Thyroid gland (tissue), 4 donors: ENCODE measurements around the gene NXPH1. TPM values are rescaled to one million over a fixed set of nuclear protein-coding genes. Genes with fewer than 3 reads are reported as not detected.
A peak's percentile ranks its signal among the peaks of the same experiment; 100 is the strongest.

Experiments
- DNase-seq, 2 donors: peaks; one replicate each; pipeline ENCODE4 v3.0.0-alpha.2; 2019
- H3K27ac ChIP-seq, 3 donors: fragments of 200-600 bp; sonication (generic); 1 replicate in 2 of 3; 2 replicates in 1 of 3; pipeline ENCODE4 v1.5.1; 2016 to 2019; ENCODE audit warnings: mild to moderate bottlenecking in 1 of 3, moderate library complexity in 1 of 3
- H3K27me3 ChIP-seq: fragments of 200-600 bp; sonication (generic); one replicate; pipeline ENCODE4 v1.5.1; 2019
- H3K36me3 ChIP-seq, 2 donors: fragments of 200-600 bp; sonication (generic); one replicate each; pipeline ENCODE4 v1.5.1; 2016 to 2019
- H3K4me1 ChIP-seq, 2 donors: fragments of 200-600 bp; sonication (generic); one replicate each; pipeline ENCODE4 v1.5.1; 2017 to 2019
- H3K4me3 ChIP-seq, 3 donors: fragments of 200-600 bp; sonication (generic); replicated peaks in 1 of 3; 1 replicate in 2 of 3; 2 replicates in 1 of 3; pipeline ENCODE4 v1.5.1; 2016; ENCODE audit warnings: mild to moderate bottlenecking in 1 of 3
- H3K9me3 ChIP-seq: fragments of 200-600 bp; sonication (generic); one replicate; pipeline ENCODE4 v1.5.1; 2017
- POLR2A ChIP-seq, 2 donors: fragments of 450-650 bp; IDR thresholded peaks; one replicate each; pipeline ENCODE4 v1.6.1; 2017; ENCODE audit warnings: antibody characterized with exemption in 2 of 2, mild to moderate bottlenecking in 2 of 2, moderate library complexity in 1 of 2
- WGBS, 2 donors: methylation state at CpG; one replicate each; pipeline ENCODE4 v1.1.5; 2017; 5-methylcytosine and 5-hydroxymethylcytosine counted together
- intact Hi-C: fragments of 100-400 bp; cut with DNase I; formaldehyde crosslinking; loops from one replicate; pipeline ENCODE4 v1.15.1; 2023
- total RNA-seq, 4 donors: library from RNA; depleted of rRNA; stranded (reverse); fragments of >200 nt; gene quantifications; one replicate each; pipeline ENCODE4 v1.2.3, GENCODE V29; 2016
- TF ChIP-seq, protein P1 (sequence below), 6 experiments: fragments of 200-600 bp in 3 of 6; fragments of 450-650 bp in 3 of 6; sonication (generic) in 3 of 6; IDR thresholded peaks; one replicate each; pipeline ENCODE4 v1.5.1; 2016 to 2019; ENCODE audit warnings: antibody characterized with exemption in 6 of 6, mild to moderate bottlenecking in 2 of 6, inconsistent platforms in 1 of 6, moderate library complexity in 1 of 6

NXPH1 gene
- total RNA-seq, 4 donors from 2014 or later = not detected

DNA sequence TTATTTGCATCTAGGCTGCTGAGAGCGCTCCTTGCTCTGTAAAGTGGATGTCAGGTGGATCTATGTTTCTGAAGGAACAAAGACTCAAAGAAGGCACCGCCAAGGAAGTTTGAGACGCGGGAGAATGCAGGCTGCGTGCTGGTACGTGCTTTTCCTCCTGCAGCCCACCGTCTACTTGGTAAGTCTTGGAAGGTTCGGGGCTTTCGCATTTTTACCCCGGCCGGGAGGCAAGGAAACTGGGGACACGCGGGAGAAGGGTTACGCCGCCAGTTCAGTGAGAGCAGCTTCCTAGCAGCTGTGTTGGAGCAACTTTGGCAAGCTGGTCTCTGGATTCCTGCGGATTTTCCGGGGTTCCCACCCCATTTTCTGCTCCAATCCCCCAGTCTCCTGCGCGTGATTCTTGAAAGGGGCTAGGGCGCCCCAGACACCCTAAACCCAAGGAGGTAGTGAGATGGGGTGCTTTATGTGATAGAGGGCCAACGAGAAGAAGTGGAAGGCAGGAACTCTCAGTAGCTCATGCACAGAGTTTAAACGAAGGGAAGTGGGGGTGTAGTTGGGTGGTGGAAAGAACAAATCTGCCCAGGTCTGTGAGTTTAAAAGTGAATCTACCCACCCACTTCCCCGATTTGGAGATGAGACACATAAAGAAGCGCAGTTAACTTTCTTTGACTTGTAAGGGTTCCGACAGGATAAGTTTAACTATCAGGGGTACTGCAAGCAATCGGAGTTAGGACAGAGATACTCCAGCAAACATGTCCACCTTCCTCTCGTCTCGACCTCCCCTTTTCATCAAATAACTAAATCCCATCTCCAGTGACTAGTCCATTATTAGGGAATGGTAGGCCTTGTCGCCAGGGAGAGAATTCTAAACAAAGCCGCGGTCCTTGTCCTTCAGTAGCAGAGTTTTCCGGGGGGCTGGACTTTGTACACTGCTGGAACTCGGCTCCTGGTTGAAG lies 2.5 kb downstream of the NXPH1 start:
- H3K27ac ChIP-seq = no peak overlapping the region
- WGBS, 2 donors = 7 to 11% methylated on average over 25 to 33 of the region's 33 CpGs
- intact Hi-C loops = no loop called here
- peaks cover 0 to 5% of the 10 kb centered on the region in 2 donors for H3K4me1 ChIP-seq
- no peaks in the 10 kb centered on the region for H3K9me3 ChIP-seq
- H3K4me3 ChIP-seq = no peak overlapping the region
- no peaks in the 10 kb centered on the region for H3K36me3 ChIP-seq
- peaks cover 33% of the 10 kb centered on the region for H3K27me3 ChIP-seq
- no peak for DNase-seq
- no peak for TF ChIP-seq POLR2A (IDR thresholded peaks at IDR 0.05)
- TF ChIP-seq, protein P1, sequence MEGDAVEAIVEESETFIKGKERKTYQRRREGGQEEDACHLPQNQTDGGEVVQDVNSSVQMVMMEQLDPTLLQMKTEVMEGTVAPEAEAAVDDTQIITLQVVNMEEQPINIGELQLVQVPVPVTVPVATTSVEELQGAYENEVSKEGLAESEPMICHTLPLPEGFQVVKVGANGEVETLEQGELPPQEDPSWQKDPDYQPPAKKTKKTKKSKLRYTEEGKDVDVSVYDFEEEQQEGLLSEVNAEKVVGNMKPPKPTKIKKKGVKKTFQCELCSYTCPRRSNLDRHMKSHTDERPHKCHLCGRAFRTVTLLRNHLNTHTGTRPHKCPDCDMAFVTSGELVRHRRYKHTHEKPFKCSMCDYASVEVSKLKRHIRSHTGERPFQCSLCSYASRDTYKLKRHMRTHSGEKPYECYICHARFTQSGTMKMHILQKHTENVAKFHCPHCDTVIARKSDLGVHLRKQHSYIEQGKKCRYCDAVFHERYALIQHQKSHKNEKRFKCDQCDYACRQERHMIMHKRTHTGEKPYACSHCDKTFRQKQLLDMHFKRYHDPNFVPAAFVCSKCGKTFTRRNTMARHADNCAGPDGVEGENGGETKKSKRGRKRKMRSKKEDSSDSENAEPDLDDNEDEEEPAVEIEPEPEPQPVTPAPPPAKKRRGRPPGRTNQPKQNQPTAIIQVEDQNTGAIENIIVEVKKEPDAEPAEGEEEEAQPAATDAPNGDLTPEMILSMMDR (IDR thresholded peaks at IDR 0.05) = no peak

DNA sequence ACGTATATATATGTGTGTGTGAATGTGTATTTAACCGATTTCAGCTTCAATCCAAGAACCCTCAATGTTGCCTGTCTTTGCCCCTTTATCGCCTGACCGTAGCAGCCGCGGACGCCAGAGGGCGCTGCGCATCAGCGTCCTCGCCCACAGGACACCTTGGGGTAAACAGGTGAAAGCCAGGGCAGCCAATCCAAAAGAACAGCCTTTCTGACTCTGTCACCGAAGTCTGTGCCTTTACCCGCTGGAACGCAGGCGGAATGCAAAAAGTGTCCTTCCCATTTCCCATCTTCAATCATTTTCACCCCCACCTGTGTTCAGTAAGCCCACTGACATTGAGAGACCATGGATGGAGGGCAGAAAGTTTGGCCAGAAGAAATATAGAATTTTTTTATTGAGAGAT lies 3.6 kb downstream of the NXPH1 start:
- DNase-seq = peak; percentile 37 to 39
- H3K9me3 ChIP-seq = no peaks in the 10 kb centered on the region
- TF ChIP-seq, protein P1 (IDR thresholded peaks at IDR 0.05) = peak in 4 of 6 experiments; percentile 20 to 61 (median 40)
- no peak for TF ChIP-seq POLR2A (IDR thresholded peaks at IDR 0.05)
- H3K4me3 ChIP-seq = no peak overlapping the region
- H3K36me3 ChIP-seq = no peaks in the 10 kb centered on the region
- intact Hi-C loops = no loop called here
- H3K4me1 ChIP-seq = peaks cover 0 to 5% of the 10 kb centered on the region in 2 donors
- H3K27me3 ChIP-seq = peaks cover 34% of the 10 kb centered on the region
- no peak overlapping the region for H3K27ac ChIP-seq
- WGBS, 2 donors = 2% methylated on average over 15 of the region's 15 CpGs

DNA sequence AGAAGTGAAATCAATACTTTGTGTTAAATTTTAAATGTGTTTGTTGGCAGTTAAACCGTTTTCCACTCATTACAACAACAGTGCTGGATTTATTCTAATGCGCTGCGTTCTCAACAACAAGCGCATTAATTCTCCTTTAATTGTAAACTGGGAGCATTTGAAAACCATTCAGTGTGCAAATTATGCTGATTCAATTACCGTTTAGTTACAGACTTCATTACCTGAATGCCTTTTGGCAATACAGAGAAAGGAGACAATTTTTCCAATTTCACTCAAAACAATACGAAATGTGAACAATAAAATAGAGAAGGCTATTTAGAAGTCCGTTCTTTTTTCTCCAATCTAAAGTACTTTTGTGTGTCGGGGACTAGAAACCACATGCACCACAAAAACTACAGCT lies 4.2 kb downstream of the NXPH1 start:
- DNase-seq = no peak
- no peaks in the 10 kb centered on the region for H3K9me3 ChIP-seq
- intact Hi-C loops = no loop called here
- H3K36me3 ChIP-seq = no peaks in the 10 kb centered on the region
- peaks cover 33% of the 10 kb centered on the region for H3K27me3 ChIP-seq
- H3K27ac ChIP-seq = no peak overlapping the region
- H3K4me1 ChIP-seq = peaks cover 0 to 5% of the 10 kb centered on the region in 2 donors
- WGBS, 2 donors = 4 to 6% methylated on average over 8 of the region's 8 CpGs
- TF ChIP-seq POLR2A (IDR thresholded peaks at IDR 0.05) = no peak
- TF ChIP-seq, protein P1 (IDR thresholded peaks at IDR 0.05) = no peak
- no peak overlapping the region for H3K4me3 ChIP-seq

DNA sequence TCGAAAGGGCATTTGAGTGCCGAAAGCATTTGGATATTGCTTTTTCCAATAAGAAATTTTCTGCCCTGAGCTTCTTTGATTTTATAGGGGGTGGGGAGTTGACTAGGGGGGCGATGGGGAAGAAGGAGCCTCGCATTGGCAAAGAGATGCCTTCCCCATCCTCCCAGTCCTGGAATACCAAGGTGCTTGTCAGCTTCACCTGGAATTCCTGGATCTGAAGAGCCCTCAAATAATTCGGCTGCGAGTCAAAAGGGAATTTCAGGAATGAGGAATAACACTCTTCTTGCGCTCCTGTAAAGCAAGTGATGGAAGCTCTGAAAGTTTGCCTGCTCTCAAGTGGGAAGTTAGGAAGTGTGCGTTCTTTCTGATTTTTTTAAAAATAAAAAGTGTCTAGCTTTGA lies 7.3 kb downstream of the NXPH1 start:
- H3K27ac ChIP-seq = no peak overlapping the region
- H3K4me3 ChIP-seq = no peak overlapping the region
- intact Hi-C loops = no loop called here
- DNase-seq = no peak
- no peaks in the 10 kb centered on the region for H3K9me3 ChIP-seq
- peaks cover 0 to 4% of the 10 kb centered on the region in 2 donors for H3K4me1 ChIP-seq
- H3K27me3 ChIP-seq = peaks cover 25% of the 10 kb centered on the region
- H3K36me3 ChIP-seq = no peaks in the 10 kb centered on the region
- TF ChIP-seq POLR2A (IDR thresholded peaks at IDR 0.05) = no peak
- TF ChIP-seq, protein P1 (IDR thresholded peaks at IDR 0.05) = no peak
- WGBS, 2 donors = 9 to 10% methylated on average over 8 of the region's 8 CpGs
